ENCODE data around the gene HRC.

Gene HRC

DNA sequence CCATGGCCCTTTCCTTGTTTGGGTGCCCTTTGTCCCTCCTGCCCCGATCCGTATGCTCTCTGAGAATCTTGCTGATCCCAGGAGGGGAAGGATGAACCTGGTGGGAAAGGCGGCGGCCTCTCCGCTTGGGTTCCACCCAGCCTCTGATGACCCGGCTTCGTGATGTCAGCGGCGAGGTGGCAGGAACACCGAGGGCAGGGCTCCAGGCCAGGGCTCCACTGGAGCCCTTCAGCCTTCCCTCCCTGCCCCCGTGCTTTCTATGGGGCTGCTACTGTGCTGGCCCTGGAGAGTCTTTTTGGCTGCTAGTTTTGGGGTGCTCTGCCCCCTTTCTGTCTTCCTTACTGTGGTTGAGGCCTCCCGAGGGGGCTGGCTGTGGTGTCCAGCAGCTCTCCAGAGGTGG lies 52.9 kb downstream of the HRC start:
- Mint-ChIP-seq H3K27me3 (no peaks in the 10 kb centered on the region), H3K4me3 (no peak overlapping the region), H3K4me1 (peaks cover 17% of the 10 kb centered on the region), H3K9me3 (no peaks in the 10 kb centered on the region), H3K36me3 (peaks cover 60% of the 10 kb centered on the region), H3K27ac (no peak overlapping the region)
- ATAC-seq: no peak

Data from stimulated activated memory B cell treated with anti-CD40 and anti-IgM and Interleukin-4, amounts not matched to agents 10 μg/mL and 1 μg/mL and 100 μg/mL, for 72 hours (primary cell).